ENCODE data around the gene SERPINE3.

Gene SERPINE3

DNA sequence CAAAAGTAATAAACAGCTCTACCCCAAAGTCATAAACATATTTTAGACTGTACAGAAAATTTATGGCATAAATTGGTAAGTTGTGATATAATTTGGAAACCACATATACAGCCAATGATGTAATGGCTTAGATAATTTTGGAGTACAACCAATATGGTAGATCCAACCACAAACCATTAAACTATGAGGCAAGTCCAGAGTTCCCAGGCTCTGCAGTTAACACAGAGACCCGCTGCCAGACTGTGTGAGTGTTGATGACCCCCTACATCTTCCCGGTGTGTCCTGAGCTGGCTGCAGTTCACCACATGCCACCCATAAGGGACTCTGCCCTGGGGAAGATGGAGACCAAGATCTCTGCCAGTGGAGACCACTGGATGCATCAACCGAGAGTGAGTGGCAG, 9.9 kb upstream of the SERPINE3 start:
- DNase-seq = no peak

DNA sequence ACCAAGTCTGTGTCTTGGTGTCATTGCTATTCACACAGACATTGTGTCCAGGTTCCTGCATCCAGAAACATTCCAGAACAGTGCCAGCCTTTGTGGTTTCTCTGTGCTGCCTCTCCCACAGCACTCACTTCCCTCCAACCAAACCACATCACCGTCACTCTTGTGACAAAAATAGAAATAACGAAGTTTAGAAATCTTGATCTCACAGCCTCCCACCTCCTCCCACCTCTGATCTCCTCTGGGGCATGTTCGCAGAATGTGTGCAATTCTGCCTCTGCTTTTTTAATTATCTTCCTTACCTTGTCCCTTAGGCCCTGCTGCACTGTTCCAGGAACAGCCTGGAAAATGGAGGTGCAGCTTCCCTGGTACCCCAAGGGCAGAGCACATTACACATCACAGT, 8.7 kb upstream of the SERPINE3 start:
- no peak for DNase-seq

DNA sequence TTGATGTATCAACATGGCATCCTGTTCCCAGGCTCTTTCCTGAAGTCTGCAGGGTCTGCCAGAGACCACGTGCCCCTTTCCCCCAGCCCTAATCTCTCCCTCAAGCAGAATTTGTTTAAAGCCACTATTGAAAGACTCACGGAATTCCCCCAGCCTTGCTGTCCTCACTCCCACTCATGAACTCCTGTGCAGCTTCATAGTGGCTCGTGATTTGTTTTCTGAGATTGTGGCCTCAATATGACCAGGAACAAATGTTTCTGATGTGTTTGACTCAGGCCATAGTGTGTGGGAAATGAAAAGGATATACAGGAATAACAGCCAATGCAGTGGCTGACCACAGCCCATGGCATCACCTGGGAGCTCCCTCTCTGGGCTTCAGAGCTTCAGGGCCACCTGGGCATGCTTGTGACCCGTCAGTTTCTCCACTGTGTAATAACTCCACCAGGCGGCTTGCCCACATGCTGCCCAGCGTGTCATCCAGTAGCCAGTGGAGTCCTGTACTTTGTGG, 8.1 kb upstream of the SERPINE3 start:
- no peak for DNase-seq

DNA sequence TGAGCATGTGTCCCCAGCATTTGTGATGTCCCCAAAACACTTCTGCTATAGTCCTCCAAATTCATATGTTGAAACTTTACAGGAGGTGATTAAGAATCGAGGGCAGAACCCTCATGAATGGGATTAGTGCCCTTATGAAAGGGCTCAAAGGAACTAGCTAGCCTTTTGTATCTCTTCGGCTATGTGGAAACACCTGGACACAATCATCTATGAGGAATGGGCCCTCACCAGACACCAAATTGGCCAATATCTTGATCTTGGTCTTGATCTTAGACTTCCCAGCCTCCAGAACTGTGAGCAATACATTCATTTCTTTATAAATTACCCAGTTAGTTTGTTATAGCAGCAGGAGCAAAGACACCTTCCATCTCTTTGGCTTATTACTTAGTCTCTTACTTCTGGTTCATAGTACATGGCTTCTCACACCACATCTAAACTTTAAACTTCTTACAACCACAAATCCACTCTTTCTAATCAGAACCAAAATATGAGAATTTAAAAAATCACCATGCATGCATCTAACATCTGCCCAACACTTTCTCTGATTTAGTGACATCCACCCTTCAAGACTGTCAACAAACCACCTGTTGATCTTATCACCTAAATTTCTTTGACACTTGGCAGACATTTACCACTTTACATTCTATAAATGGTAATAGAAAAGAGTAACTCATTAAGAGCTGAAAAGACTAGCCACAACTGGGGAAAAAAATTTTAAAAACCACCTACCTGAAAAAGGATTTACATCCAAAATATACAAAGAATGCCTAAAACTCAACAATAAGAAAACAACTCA, 6.7 kb upstream of the SERPINE3 start:
- DNase-seq = no peak

DNA sequence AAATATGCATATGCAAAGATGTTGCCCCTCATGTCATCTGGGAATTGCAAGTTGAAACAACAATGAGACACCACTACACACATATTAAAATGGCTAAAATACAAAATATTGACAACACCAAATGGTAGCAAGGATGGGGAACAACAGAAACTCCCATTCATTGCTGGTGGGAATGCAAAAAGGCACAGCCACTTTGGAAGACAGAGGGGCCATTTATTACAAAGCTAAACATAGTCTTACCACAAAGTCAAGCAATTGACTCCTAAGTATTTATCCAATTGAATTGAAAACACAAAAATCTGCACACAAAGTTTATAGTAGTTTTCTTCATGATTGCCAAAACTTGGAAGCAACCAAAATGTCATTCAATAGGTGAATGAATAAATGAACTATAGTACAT, 6.1 kb upstream of the SERPINE3 start:
- no peak for DNase-seq

DNA sequence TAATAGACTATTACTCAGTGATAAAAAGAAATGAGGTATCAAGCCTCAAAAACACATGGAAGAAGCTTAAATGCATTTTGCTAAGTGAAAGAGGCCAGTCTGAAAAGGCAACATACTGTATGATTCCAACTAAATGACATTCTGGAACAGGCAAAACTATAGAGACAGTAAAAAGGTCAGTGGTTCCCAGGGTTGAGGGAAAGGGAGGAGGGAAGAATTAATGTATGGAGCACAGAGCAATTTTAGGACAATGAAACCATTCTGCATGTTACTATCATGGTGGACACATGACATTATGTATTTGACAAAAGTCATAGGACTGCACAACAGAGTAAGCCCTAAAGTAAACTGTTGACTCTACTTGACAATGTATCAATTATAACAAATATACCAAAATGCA, 5.7 kb upstream of the SERPINE3 start:
- no peak for DNase-seq

DNA sequence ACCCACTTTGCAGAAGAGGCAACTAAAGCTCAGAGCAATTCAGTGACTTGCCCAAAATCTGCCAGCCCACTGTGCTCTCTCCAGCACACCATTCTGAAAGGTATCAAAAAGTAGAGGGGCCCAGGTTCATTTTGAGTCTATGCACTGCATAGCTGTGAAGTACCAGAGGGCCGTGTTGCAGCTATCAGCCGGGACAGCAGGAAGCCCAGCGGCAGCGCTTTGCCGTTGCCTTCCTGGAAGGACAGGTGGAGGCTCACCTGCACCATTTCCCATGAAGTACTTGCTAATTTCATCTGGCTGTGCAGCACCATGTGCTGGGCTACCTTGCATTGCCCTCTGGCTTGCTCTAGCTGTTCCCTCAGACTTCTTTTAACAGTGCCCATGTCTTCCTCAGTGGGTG, 2.7 kb upstream of the SERPINE3 start:
- no peak for DNase-seq

DNA sequence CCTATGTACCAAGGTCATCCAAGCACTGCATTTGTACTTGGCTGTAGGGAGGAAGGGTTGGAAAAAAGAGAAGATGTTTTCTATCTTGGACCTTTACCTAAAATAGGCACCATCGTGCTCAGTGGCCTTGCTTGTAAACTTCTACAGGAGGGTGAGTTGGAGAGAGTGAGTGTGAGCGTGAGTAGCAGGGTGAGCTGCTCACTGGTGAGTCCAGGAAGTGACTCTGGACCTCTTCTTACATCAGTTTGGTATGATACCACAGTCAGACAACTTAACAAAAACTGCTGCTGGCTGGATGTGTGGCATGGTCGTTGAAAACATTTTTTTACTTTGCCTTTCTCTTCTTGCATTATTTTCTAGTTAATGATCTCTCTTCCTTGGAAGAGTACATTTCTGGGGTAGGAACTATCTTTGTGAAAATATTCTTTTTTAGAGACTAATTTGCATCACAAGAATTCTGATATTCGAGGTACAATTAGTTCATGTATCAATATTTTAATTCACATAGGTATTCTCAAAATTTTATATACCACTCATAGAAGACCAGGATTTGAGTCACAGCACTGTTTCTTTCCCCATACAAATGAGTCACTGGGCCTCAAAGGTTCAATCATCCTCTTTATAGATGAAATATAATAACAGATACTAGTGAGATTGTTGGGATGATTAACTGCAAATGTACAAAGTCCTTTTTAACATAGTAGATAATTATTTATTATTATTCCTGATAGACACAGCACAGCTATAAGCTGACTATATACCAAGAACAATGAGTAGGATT, 651 bp downstream of the SERPINE3 start:
- no peak for DNase-seq

DNA sequence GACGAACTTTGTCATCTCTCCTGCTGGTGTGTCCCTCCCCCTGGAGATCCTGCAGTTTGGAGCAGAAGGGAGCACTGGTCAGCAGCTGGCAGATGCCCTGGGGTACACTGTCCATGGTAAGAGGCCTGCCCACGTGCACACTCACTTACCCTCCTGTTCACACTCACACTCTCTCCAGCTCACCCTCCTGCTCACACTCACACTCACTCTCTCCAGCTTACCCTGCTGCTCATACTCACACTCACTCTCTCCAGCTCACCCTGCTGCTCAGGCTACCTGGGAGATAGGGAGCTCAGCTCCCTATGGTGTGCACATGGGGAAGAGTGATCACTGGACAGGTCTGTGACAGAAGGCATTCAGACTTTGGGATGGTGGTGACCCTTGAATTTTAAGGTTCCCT, 1.7 kb downstream of the SERPINE3 start:
- DNase-seq = no peak

DNA sequence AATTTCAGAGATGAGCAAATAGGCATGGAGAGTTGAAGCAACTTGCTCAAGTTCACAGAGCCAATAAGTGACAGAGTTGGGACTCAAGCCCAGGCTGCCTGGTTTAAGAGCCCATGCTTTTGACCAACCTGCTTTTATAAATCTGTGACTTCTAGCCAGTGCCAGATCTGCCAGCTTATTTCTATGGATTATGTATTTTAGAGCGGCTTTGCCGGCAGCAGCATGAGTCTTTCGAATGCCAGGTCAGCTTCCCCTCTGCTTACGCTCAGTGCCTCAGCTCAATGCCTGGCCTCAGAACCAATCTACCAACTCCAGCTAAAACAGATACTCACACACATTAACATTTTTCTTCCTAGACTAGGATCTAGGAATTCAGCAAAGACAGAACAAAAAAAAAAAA, 2.3 kb downstream of the SERPINE3 start:
- no peak for DNase-seq

DNA sequence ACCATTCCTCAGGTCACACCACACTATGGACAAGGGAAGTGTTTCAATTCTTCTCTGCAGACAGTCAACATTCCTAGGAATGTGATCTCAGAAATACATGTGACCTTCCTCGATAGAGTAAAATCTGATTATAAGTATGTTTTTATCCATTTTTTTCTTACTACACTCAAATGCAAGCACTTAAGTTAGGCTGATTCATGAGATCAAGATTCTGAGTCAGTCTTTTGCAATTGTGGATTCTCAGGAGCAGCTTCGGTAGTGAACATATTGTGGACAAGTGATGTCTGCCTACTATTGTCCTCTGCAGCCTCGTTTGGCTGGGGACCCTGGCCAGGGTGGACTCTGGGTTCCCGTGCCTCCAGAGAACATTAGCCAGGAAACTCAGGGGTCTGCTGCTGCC, 3.2 kb downstream of the SERPINE3 start:
- DNase-seq = no peak

DNA sequence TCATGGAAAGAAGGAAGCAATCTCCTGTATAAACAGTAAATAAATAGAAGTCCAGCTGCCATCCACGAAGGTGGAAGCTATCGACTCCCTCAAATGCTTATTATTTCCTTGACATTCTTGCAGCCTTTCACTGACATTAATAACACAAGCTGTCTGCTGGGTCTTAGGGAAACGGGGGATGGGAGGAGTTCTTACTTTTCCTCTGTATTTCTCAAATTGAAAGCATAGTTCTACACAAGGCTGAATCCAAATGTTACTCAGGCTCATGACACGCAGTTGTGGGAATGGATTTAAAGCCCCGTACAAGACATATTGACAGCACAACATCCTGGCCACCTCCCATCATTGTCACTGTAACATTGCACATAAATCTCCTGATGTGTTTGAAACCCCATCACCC, 4.0 kb downstream of the SERPINE3 start:
- DNase-seq = no peak

DNA sequence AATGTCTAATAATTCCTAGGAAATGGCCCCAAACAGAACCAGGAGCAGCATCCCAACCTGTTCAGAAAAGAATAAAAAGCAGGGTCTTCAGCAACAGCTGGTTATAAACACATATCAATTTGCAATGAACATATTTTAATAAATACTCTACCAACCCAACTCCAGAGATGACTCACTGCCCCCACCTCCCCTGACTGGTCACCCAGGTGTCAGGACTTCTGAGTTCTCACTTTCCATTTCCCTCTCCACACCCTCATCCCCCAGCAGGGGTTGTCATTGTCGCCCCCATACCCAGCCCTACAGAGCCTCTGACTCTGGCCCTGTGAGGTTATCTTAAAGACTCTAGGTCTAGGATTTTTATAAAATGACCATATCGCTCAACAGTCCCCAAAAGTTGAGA, 6.9 kb downstream of the SERPINE3 start:
- DNase-seq = no peak

DNA sequence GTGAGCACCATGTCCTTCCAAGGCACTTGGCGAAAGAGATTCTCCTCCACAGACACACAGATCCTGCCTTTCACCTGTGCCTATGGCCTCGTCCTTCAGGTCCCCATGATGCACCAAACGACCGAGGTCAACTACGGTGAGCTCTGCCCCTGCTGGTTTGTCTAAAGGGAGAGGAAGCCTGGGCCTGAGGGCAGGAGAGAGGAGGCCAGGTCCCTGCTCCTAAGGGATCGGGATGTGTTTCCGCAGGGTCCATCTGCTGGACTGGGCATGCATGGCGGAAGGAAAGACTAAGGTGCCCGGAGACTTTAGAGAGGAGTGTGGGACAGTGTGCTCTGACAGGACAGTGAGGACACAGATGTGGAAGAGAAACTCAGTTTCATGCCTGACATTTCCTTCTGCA, 7.6 kb downstream of the SERPINE3 start:
- DNase-seq = no peak

DNA sequence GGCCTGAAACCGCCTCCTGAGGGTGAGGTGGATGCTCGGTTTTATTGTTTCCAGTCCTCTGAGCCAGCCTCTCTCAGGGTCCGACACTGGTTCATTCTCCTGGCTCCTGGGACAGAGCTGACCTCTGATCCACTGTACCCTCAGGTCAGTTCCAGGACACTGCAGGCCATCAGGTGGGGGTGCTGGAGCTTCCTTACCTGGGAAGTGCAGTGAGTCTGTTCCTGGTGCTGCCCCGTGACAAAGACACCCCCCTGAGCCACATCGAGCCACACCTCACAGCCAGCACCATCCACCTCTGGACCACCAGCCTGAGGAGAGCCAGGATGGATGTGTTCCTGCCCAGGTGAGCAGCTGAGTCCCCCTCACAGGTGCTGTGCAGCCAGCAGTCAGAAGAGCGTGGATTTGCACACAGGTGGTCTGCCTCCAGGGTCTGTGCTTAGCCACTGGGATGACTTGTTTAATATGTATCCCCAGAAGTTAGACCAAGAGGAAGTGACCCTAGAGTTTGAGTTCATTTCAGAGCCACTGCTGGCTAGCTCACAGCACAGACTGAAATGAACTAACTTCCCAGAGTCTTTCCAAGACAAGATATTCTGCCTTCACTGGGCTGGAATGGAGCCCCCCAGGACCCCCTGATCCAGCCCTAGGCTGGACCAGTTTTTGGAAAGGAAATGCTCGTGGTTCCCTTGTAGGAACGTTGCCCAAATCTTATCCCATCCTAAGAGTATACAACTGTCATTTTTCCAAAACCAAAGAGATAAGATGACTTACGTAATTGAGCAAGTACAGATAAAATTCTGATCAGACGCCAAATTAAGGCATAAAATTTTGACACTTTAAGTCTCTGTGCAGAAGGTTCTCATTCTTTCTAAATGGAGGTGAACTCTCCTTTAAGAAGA, 8.8 kb downstream of the SERPINE3 start:
- DNase-seq = no peak

DNA sequence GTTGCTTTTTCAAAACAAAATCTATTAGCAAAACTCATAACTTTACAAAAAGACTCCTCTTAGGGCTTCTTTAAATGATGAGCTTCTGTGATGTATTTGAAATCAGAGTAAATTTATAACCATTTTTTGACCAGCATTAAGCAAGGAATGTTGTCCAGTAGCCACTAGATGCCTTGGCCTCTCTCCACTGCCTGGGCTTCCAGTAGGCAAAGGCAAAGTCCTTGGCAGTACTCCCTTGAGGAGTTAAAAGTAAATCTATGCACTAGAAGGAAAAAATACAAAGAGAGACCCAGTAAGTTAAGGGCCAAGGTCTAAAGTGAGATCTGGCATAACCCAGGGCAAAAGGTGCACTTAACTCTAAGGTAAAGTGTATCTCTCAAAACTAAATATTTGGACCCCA, 9.5 kb downstream of the SERPINE3 start:
- no peak for DNase-seq

DNA sequence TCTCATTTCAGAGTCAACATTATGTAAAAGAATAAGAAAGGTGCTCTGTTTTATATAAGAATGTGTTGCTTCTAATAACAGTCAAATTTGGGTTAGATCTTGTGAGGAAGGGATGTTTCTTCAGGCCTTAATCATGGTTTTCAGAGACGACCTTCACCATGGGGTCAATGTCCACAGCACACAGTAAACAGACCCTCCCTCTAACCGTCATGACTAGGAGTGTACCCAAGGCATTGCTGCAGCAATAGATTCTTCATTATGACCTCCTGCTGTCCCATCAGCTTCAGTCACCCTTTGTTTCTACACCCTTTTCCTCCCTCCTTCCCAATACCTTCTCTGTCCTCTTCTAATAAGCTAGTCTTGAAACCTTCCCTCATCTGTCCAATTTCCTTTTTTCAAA, 15.7 kb downstream of the SERPINE3 start:
- no peak for DNase-seq

DNA sequence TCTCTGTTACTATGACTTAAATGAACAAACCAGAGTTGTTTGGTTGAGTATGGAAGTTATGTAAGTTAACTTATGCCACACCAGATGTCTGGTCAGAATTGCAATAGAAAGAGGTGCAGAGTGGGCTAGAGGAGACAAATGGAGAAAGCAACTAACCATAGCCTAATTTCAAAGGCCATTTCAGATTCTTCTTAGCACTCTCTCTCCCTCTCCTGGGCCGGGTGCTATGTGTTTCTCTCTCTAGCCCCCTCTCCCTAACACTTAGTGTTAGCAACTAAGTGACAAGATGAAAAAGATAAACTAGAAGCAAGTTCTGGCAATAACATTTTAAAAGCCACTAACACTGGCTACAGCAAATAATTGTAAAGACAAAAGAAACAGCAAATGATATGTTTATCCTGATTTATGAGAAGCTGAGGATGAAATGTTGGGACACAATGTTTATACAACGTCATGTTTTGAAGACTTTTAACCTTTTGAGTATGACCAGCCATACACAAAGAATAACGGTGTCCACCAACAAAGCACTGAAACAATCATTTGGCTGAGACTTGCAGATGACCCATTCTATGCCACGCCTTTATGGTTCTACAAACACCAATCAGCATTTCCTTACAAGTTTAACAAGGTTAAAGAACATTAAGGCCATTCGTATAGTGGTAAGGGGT, 18.6 kb downstream of the SERPINE3 start:
- no peak for DNase-seq

DNA sequence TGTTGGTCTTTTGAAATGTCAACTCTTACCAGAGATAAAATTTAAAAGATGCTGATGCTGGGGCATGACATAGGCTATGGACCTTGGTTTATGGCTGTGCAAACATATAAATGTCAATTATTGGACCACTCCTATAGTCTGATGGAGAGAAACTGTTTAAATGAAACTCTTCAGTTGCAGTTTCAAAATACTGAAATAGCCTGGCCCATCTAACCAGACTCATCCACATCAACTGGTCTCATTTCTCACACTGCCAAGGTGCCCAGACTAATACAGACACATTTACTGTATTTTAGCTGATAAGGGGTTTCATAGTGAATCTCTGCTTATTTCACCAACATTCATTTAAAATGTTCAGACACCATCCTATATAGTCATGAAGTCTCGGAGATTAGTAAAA, 19.9 kb downstream of the SERPINE3 start:
- DNase-seq = no peak

DNA sequence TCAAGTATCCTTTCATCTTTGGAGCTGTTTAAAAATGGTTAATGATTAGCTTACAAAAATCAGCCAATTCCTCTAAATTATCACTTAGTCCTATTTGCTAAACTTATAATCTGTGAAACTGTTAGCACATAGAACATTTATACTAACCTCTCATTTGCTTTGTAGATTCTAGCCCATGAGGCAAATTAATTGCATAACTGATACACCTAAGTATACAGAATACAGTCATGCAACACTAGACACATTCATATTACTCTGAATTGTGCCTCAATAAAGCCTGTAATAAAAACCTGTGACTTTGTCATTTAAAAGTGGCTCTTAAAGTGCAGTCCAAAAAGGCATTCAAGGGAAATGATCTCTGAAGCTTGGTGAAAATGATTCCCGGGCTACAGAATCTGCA, 21.0 kb downstream of the SERPINE3 start:
- no peak for DNase-seq

DNA sequence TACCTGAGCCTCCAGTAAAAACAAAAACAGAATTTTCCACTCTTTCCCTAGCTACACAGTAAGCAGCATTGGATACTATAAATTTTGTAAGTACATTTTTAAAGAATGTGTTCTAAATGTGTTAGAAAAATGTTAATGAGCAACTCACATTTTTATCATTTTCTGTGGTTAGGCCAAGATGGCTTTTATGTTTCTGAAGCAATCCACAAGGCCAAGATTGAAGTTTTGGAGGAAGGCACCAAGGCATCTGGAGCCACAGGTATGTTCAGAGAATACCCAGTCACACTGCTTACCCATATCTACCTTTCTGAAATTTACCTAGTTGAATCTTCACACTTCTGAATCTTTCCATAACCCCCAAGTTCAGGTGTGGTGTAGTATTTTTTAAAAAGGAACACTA, 21.6 kb downstream of the SERPINE3 start:
- no peak for DNase-seq

DNA sequence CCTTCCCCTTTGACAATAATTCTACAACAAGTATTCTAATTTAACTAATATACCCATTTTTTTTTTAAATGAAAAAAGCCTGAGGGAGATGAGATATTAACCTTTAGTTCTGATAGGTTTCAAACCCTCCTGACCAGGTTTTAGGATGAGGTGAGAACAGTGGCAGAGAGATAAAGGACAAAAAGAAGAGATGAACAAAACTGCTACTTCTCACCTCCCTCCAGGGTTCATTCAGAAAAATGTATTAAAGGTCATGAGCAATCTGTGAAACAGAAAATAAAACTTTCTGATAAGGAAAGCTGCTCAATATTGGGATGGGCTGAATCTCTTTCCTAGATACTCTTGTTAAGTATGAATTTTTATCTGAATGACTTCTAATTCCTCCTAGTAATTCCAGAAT, 24.1 kb downstream of the SERPINE3 start:
- no peak for DNase-seq
